ENCODE data around the gene RAB43. TPM values are rescaled to one million over a fixed set of nuclear protein-coding genes. Genes with fewer than 3 reads are reported as not detected.
"Not testable (repeated sequence)": the region's sequence is repeated elsewhere in the genome, so short reads cannot be mapped to it uniquely, and the experiment has no call there.

Gene RAB43
- total RNA-seq, 1 experiment from 2014 or later: not detected

GRCh38 chr3:129144786-129145185, 23.2 kb upstream of the RAB43 start:
- H3K79me2 ChIP-seq (ENCODE audit: low read length): no peaks in the 10 kb centered on the region
- peaks cover 15% of the 10 kb centered on the region; the same call in 1 of the 2 replicates for H3K36me3 ChIP-seq (ENCODE audit: insufficient read depth, low read length)
- H3K27me3 ChIP-seq (ENCODE audit: low read length): no peaks in the 10 kb centered on the region
- H3K4me1 ChIP-seq (ENCODE audit: low read length): no peaks in the 10 kb centered on the region
- H3K9me3 ChIP-seq (ENCODE audit: low read length): no peaks in the 10 kb centered on the region
- no peaks in the 10 kb centered on the region for H4K20me1 ChIP-seq (ENCODE audit: insufficient read depth, low read depth, low read length)
- H2AFZ ChIP-seq (ENCODE audit: low read length): no peak overlapping the region
- no peak overlapping the region for H3K9ac ChIP-seq (ENCODE audit: low read length)
- DNase-seq: no peak
- H3K27ac ChIP-seq (ENCODE audit: low read length): no peak overlapping the region
- H3K4me3 ChIP-seq (ENCODE audit: low read length): no peak overlapping the region
- no peaks in the 10 kb centered on the region for H3K9me2 ChIP-seq (replicated peaks; ENCODE audit: insufficient read depth, low read length)
- H3K4me2 ChIP-seq (ENCODE audit: low read depth, low read length, poor library complexity, severe bottlenecking): no peak overlapping the region

- peaks cover 15% of the 10 kb centered on the region; the same call in 1 of the 2 replicates for H3K36me3 ChIP-seq (ENCODE audit: insufficient read depth, low read length)
- H3K27ac ChIP-seq (ENCODE audit: low read length); DNase-seq: not testable (repeated sequence)
Measured at GRCh38 chr3:129141011-129141410, 19.4 kb upstream of the RAB43 start.

GRCh38 chr3:129139911-129140310, 18.3 kb upstream of the RAB43 start:
- H3K4me3 ChIP-seq (ENCODE audit: low read length): no peak overlapping the region
- no peaks in the 10 kb centered on the region for H3K4me1 ChIP-seq (ENCODE audit: low read length)
- H3K9me2 ChIP-seq (replicated peaks; ENCODE audit: insufficient read depth, low read length): no peaks in the 10 kb centered on the region
- H3K4me2 ChIP-seq (ENCODE audit: low read depth, low read length, poor library complexity, severe bottlenecking): no peak overlapping the region
- no peaks in the 10 kb centered on the region for H3K79me2 ChIP-seq (ENCODE audit: low read length)
- H3K27me3 ChIP-seq (ENCODE audit: low read length): no peaks in the 10 kb centered on the region
- H3K27ac ChIP-seq (ENCODE audit: low read length): no peak overlapping the region
- H3K9me3 ChIP-seq (ENCODE audit: low read length): no peaks in the 10 kb centered on the region
- H3K9ac ChIP-seq (ENCODE audit: low read length): no peak overlapping the region
- H2AFZ ChIP-seq (ENCODE audit: low read length): no peak overlapping the region
- H3K36me3 ChIP-seq (ENCODE audit: insufficient read depth, low read length): peaks cover 15% of the 10 kb centered on the region; the same call in 1 of the 2 replicates
- no peak for DNase-seq
- no peaks in the 10 kb centered on the region for H4K20me1 ChIP-seq (ENCODE audit: insufficient read depth, low read depth, low read length)

More at GRCh38 chr3:129141011-129141410, 19.4 kb upstream of the RAB43 start:
- not testable (repeated sequence) for H3K4me3 ChIP-seq (ENCODE audit: low read length); H4K20me1 ChIP-seq (ENCODE audit: insufficient read depth, low read depth, low read length); H3K4me2 ChIP-seq (ENCODE audit: low read depth, low read length, poor library complexity, severe bottlenecking); H3K79me2 ChIP-seq (ENCODE audit: low read length); H3K9ac ChIP-seq (ENCODE audit: low read length); H3K27me3 ChIP-seq (ENCODE audit: low read length); H3K4me1 ChIP-seq (ENCODE audit: low read length); H3K9me3 ChIP-seq (ENCODE audit: low read length); H3K9me2 ChIP-seq (replicated peaks; ENCODE audit: insufficient read depth, low read length); H2AFZ ChIP-seq (ENCODE audit: low read length)

- H3K79me2 ChIP-seq (ENCODE audit: low read length); H3K4me3 ChIP-seq (ENCODE audit: low read length); H3K4me1 ChIP-seq (ENCODE audit: low read length); DNase-seq; H3K9me2 ChIP-seq (replicated peaks; ENCODE audit: insufficient read depth, low read length); H3K9me3 ChIP-seq (ENCODE audit: low read length); H3K27me3 ChIP-seq (ENCODE audit: low read length); H3K4me2 ChIP-seq (ENCODE audit: low read depth, low read length, poor library complexity, severe bottlenecking); H4K20me1 ChIP-seq (ENCODE audit: insufficient read depth, low read depth, low read length); H3K27ac ChIP-seq (ENCODE audit: low read length); H3K9ac ChIP-seq (ENCODE audit: low read length); H2AFZ ChIP-seq (ENCODE audit: low read length): not testable (repeated sequence)
- H3K36me3 ChIP-seq (ENCODE audit: insufficient read depth, low read length): peaks cover 16% of the 10 kb centered on the region; the same call in 1 of the 2 replicates
Measured at GRCh38 chr3:129136275-129136674, 14.7 kb upstream of the RAB43 start.

- H3K27ac ChIP-seq (ENCODE audit: low read length): no peak overlapping the region
- H3K27me3 ChIP-seq (ENCODE audit: low read length): no peaks in the 10 kb centered on the region
- H2AFZ ChIP-seq (ENCODE audit: low read length): no peak overlapping the region
- H3K4me2 ChIP-seq (ENCODE audit: low read depth, low read length, poor library complexity, severe bottlenecking): no peak overlapping the region
- no peak overlapping the region for H3K4me3 ChIP-seq (ENCODE audit: low read length)
- DNase-seq: no peak
- no peaks in the 10 kb centered on the region for H3K9me2 ChIP-seq (replicated peaks; ENCODE audit: insufficient read depth, low read length)
- H4K20me1 ChIP-seq (ENCODE audit: insufficient read depth, low read depth, low read length): peaks cover 12% of the 10 kb centered on the region; the same call in 1 of the 2 replicates
- peaks cover 24% of the 10 kb centered on the region for H3K36me3 ChIP-seq (ENCODE audit: insufficient read depth, low read length)
- no peaks in the 10 kb centered on the region for H3K4me1 ChIP-seq (ENCODE audit: low read length)
- H3K9ac ChIP-seq (ENCODE audit: low read length): no peak overlapping the region
- no peaks in the 10 kb centered on the region for H3K9me3 ChIP-seq (ENCODE audit: low read length)
- no peaks in the 10 kb centered on the region for H3K79me2 ChIP-seq (ENCODE audit: low read length)
Measured at GRCh38 chr3:129132097-129132866, 10.7 kb upstream of the RAB43 start.

GRCh38 chr3:129131465-129132088, 10.0 kb upstream of the RAB43 start:
- Histone ChIP-seq H4K20me1 (ENCODE audit: insufficient read depth, low read depth, low read length) (peaks cover 17% of the 10 kb centered on the region; the same call in 1 of the 2 replicates), H3K4me2 (ENCODE audit: low read depth, low read length, poor library complexity, severe bottlenecking) (no peak overlapping the region), H3K4me3 (ENCODE audit: low read length) (no peak overlapping the region), H3K36me3 (ENCODE audit: insufficient read depth, low read length) (peaks cover 24% of the 10 kb centered on the region), H3K4me1 (ENCODE audit: low read length) (no peaks in the 10 kb centered on the region), H3K9me2 (replicated peaks; ENCODE audit: insufficient read depth, low read length) (no peaks in the 10 kb centered on the region), H2AFZ (ENCODE audit: low read length) (no peak overlapping the region), H3K9ac (ENCODE audit: low read length) (no peak overlapping the region), H3K79me2 (ENCODE audit: low read length) (no peaks in the 10 kb centered on the region), H3K9me3 (ENCODE audit: low read length) (no peaks in the 10 kb centered on the region), H3K27me3 (ENCODE audit: low read length) (no peaks in the 10 kb centered on the region), H3K27ac (ENCODE audit: low read length) (no peak overlapping the region)
- no peak for DNase-seq

GRCh38 chr3:129130291-129130813, 8.7 kb upstream of the RAB43 start:
- Histone ChIP-seq H3K36me3 (ENCODE audit: insufficient read depth, low read length) (peaks cover 24% of the 10 kb centered on the region), H3K4me3 (ENCODE audit: low read length) (no peak overlapping the region), H3K4me2 (ENCODE audit: low read depth, low read length, poor library complexity, severe bottlenecking) (no peak overlapping the region)

GRCh38 chr3:129128357-129129155, 7.0 kb upstream of the RAB43 start:
- H3K27ac ChIP-seq (ENCODE audit: low read length): no peak overlapping the region
- H3K9ac ChIP-seq (ENCODE audit: low read length): no peak overlapping the region
- H3K4me3 ChIP-seq (ENCODE audit: low read length): no peak overlapping the region
- no peak overlapping the region for H2AFZ ChIP-seq (ENCODE audit: low read length)
- H3K27me3 ChIP-seq (ENCODE audit: low read length): no peaks in the 10 kb centered on the region
- no peaks in the 10 kb centered on the region for H3K9me2 ChIP-seq (replicated peaks; ENCODE audit: insufficient read depth, low read length)
- H3K36me3 ChIP-seq (ENCODE audit: insufficient read depth, low read length): peaks cover 16% of the 10 kb centered on the region
- no peak overlapping the region for H3K4me2 ChIP-seq (ENCODE audit: low read depth, low read length, poor library complexity, severe bottlenecking)
- H4K20me1 ChIP-seq (ENCODE audit: insufficient read depth, low read depth, low read length): peaks cover 28% of the 10 kb centered on the region; the same call in 1 of the 2 replicates
- peaks cover 5% of the 10 kb centered on the region for H3K4me1 ChIP-seq (ENCODE audit: low read length)
- no peak for DNase-seq
- H3K79me2 ChIP-seq (ENCODE audit: low read length): no peaks in the 10 kb centered on the region
- no peaks in the 10 kb centered on the region for H3K9me3 ChIP-seq (ENCODE audit: low read length)

More at GRCh38 chr3:129130291-129130813, 8.7 kb upstream of the RAB43 start:
- Histone ChIP-seq H3K79me2 (ENCODE audit: low read length) (no peaks in the 10 kb centered on the region), H4K20me1 (ENCODE audit: insufficient read depth, low read depth, low read length) (peaks cover 26% of the 10 kb centered on the region; the same call in 1 of the 2 replicates), H3K9me3 (ENCODE audit: low read length) (no peaks in the 10 kb centered on the region), H3K27me3 (ENCODE audit: low read length) (no peaks in the 10 kb centered on the region), H3K9me2 (replicated peaks; ENCODE audit: insufficient read depth, low read length) (no peaks in the 10 kb centered on the region), H3K9ac (ENCODE audit: low read length) (no peak overlapping the region), H3K4me1 (ENCODE audit: low read length) (no peaks in the 10 kb centered on the region), H3K27ac (ENCODE audit: low read length) (no peak overlapping the region), H2AFZ (ENCODE audit: low read length) (no peak overlapping the region)
- no peak for DNase-seq

All from Karpas-422 (cell line).